ENCODE results near the gene RPH3AL.

DNA sequence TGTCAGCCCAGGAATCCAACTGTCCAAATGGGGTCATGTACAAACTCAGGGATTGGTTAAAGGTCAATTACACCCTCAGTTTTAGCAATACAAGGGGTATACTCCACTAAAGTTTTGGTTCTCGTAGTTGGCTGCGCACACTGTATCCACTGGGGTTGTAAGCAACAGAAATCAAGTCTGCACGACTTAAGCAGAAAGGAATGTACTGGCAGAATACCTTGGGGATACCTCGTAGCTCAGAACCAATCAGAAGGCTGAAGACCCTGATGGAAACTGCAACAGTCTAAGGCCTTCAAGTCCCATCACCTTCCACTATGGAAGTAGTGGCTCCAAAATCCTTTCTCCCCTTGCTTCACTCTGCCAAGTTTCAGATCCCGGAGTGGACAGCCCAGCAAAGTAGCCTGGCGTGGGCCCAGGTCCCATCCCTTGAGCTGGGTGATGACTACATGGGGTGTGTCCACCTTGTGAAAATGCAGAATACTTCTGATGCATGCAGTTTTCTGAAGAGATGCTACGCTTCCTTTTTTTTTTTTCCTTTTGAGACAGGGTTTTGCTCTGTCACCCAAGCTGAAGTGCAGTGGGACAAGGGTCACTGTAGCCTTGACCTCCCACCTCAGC is 21.1 kb upstream of the RPH3AL start:
- TF ChIP-seq, protein P1, sequence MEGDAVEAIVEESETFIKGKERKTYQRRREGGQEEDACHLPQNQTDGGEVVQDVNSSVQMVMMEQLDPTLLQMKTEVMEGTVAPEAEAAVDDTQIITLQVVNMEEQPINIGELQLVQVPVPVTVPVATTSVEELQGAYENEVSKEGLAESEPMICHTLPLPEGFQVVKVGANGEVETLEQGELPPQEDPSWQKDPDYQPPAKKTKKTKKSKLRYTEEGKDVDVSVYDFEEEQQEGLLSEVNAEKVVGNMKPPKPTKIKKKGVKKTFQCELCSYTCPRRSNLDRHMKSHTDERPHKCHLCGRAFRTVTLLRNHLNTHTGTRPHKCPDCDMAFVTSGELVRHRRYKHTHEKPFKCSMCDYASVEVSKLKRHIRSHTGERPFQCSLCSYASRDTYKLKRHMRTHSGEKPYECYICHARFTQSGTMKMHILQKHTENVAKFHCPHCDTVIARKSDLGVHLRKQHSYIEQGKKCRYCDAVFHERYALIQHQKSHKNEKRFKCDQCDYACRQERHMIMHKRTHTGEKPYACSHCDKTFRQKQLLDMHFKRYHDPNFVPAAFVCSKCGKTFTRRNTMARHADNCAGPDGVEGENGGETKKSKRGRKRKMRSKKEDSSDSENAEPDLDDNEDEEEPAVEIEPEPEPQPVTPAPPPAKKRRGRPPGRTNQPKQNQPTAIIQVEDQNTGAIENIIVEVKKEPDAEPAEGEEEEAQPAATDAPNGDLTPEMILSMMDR (IDR thresholded peaks at IDR 0.05): no peak
- no peak for TF ChIP-seq POLR2A (IDR thresholded peaks at IDR 0.05)

Data from Peyer's patch (tissue), 4 donors.